Measurements from ENCODE around the gene ERI3.

Gene ERI3

GRCh38 chr1:44237721-44238457 is 117.2 kb downstream of the ERI3 start:
- H3K27me3 ChIP-seq = no peaks in the 10 kb centered on the region
- H3K9me3 ChIP-seq = no peaks in the 10 kb centered on the region
- H3K36me3 ChIP-seq = no peaks in the 10 kb centered on the region
- peak; percentile 49 for TF ChIP-seq CTCF (IDR thresholded peaks at IDR 0.05)
- H3K4me1 ChIP-seq (ENCODE audit: control insufficient read depth in 1 of 2, insufficient read depth in 1 of 2, low read depth in 1 of 2, low read length in 1 of 2) = peaks cover 0 to 4% of the 10 kb centered on the region in 2 experiments
- no peak overlapping the region for H3K27ac ChIP-seq
- H3K4me3 ChIP-seq (ENCODE audit: low read depth in 1 of 2, low read length in 1 of 2) = no peak overlapping the region

- peaks cover 0 to 4% of the 10 kb centered on the region in 2 experiments for H3K4me1 ChIP-seq (ENCODE audit: control insufficient read depth in 1 of 2, insufficient read depth in 1 of 2, low read depth in 1 of 2, low read length in 1 of 2)
- no peak for TF ChIP-seq CTCF (IDR thresholded peaks at IDR 0.05)
- H3K9me3 ChIP-seq = no peaks in the 10 kb centered on the region
- no peaks in the 10 kb centered on the region for H3K36me3 ChIP-seq
- H3K4me3 ChIP-seq (ENCODE audit: low read depth in 1 of 2, low read length in 1 of 2) = no peak overlapping the region
- no peaks in the 10 kb centered on the region for H3K27me3 ChIP-seq
- H3K27ac ChIP-seq = no peak overlapping the region
Measured at GRCh38 chr1:44236490-44237272, 118.4 kb downstream of the ERI3 start.

- H3K9me3 ChIP-seq = no peaks in the 10 kb centered on the region
- H3K4me1 ChIP-seq (ENCODE audit: control insufficient read depth in 1 of 2, insufficient read depth in 1 of 2, low read depth in 1 of 2, low read length in 1 of 2) = peaks cover 0 to 4% of the 10 kb centered on the region in 2 experiments
- no peaks in the 10 kb centered on the region for H3K27me3 ChIP-seq
- H3K27ac ChIP-seq = no peak overlapping the region
- H3K36me3 ChIP-seq = no peaks in the 10 kb centered on the region
- H3K4me3 ChIP-seq (ENCODE audit: low read depth in 1 of 2, low read length in 1 of 2) = no peak overlapping the region
- no peak for TF ChIP-seq CTCF (IDR thresholded peaks at IDR 0.05)
Measured at GRCh38 chr1:44235808-44236207, 119.2 kb downstream of the ERI3 start.

GRCh38 chr1:44233593-44233992 is 121.5 kb downstream of the ERI3 start:
- no peaks in the 10 kb centered on the region for H3K27me3 ChIP-seq
- TF ChIP-seq CTCF (IDR thresholded peaks at IDR 0.05) = no peak
- H3K9me3 ChIP-seq = no peaks in the 10 kb centered on the region
- no peak overlapping the region for H3K4me3 ChIP-seq (ENCODE audit: low read depth in 1 of 2, low read length in 1 of 2)
- H3K36me3 ChIP-seq = no peaks in the 10 kb centered on the region
- peaks cover 0 to 3% of the 10 kb centered on the region in 2 experiments for H3K4me1 ChIP-seq (ENCODE audit: control insufficient read depth in 1 of 2, insufficient read depth in 1 of 2, low read depth in 1 of 2, low read length in 1 of 2)
- H3K27ac ChIP-seq = no peak overlapping the region

GRCh38 chr1:44230796-44231195 is 124.3 kb downstream of the ERI3 start:
- Histone ChIP-seq H3K27me3 (no peaks in the 10 kb centered on the region), H3K4me1 (ENCODE audit: control insufficient read depth in 1 of 2, insufficient read depth in 1 of 2, low read depth in 1 of 2, low read length in 1 of 2) (peaks cover 15 to 21% of the 10 kb centered on the region in 2 experiments), H3K9me3 (no peaks in the 10 kb centered on the region), H3K27ac (no peak overlapping the region), H3K36me3 (no peaks in the 10 kb centered on the region), H3K4me3 (ENCODE audit: low read depth in 1 of 2, low read length in 1 of 2) (no peak overlapping the region)
- TF ChIP-seq CTCF (IDR thresholded peaks at IDR 0.05) = no peak
